MM.1S (cell line): ENCODE data around the gene UBD.

Experiments used
- DNase-seq: peaks from one replicate; pipeline ENCODE4 v3.0.0-alpha.2; 2015
- H2AFZ ChIP-seq: fragments of 300-600 bp; sonication (generic); 2 replicates; pipeline ENCODE4 v1.6.0; 2016; ENCODE audit warnings: antibody characterized with exemption, low read length
- H3F3A ChIP-seq: fragments of 300-600 bp; sonication (generic); 2 replicates; pipeline ENCODE4 v1.6.1; 2016; ENCODE audit warnings: mild to moderate bottlenecking, antibody characterized with exemption, low read length, moderate library complexity, mixed read lengths; ENCODE audit not compliant: insufficient read depth
- H3K27ac ChIP-seq: fragments of 300-600 bp; sonication (generic); 2 replicates; pipeline ENCODE4 v1.5.1; 2016; ENCODE audit warnings: mild to moderate bottlenecking, low read length
- H3K27me3 ChIP-seq: fragments of 300-600 bp; sonication (generic); replicated peaks from 2 replicates; pipeline ENCODE4 v1.6.0; 2016; ENCODE audit warnings: low read length; ENCODE audit not compliant: insufficient read depth
- H3K36me3 ChIP-seq: fragments of 300-600 bp; sonication (generic); replicated peaks from 2 replicates; pipeline ENCODE4 v1.6.1; 2016; ENCODE audit warnings: mild to moderate bottlenecking, low read length, mixed read lengths; ENCODE audit not compliant: insufficient read depth
- H3K4me1 ChIP-seq: fragments of 300-600 bp; sonication (generic); 2 replicates; pipeline ENCODE4 v1.6.1; 2016; ENCODE audit warnings: low read length, mixed read lengths
- H3K4me2 ChIP-seq: fragments of 300-600 bp; sonication (generic); 2 replicates; pipeline ENCODE4 v1.6.0; 2016; ENCODE audit warnings: low read depth, low read length
- H3K4me3 ChIP-seq: fragments of 300-600 bp; sonication (generic); 2 replicates; pipeline ENCODE4 v1.5.1; 2016; ENCODE audit warnings: low read length, mixed read lengths
- H3K79me2 ChIP-seq: fragments of 300-600 bp; sonication (generic); 2 replicates; pipeline ENCODE4 v1.6.1; 2016; ENCODE audit warnings: mixed run types, low read length, mixed read lengths
- H3K9ac ChIP-seq: fragments of 300-600 bp; sonication (generic); 2 replicates; pipeline ENCODE4 v1.6.1; 2016; ENCODE audit warnings: low read length, mixed read lengths
- H3K9me2 ChIP-seq: fragments of 300-600 bp; sonication (generic); replicated peaks from 2 replicates; pipeline ENCODE4 v1.6.1; 2016; ENCODE audit warnings: mild to moderate bottlenecking, low read length, mixed read lengths; ENCODE audit not compliant: insufficient read depth
- H3K9me3 ChIP-seq: fragments of 300-600 bp; sonication (generic); replicated peaks from 2 replicates; pipeline ENCODE4 v1.6.1; 2016; ENCODE audit warnings: mild to moderate bottlenecking, low read length, mixed read lengths; ENCODE audit not compliant: insufficient read depth
- H4K20me1 ChIP-seq: fragments of 300-600 bp; sonication (generic); 2 replicates; pipeline ENCODE4 v1.6.1; 2016; ENCODE audit warnings: mild to moderate bottlenecking, low read length, moderate library complexity, mixed read lengths; ENCODE audit not compliant: insufficient read depth
- CTCF ChIP-seq: fragments of 300-600 bp; sonication (generic); IDR thresholded peaks from 2 replicates; pipeline ENCODE4 v1.5.1; 2016; ENCODE audit warnings: antibody characterized with exemption, low read length, mixed read lengths
- EZH2 ChIP-seq: fragments of 300-600 bp; sonication (generic); optimal IDR thresholded peaks from 2 replicates; pipeline ENCODE3; 2017; ENCODE audit warnings: low read depth, mild to moderate bottlenecking, antibody characterized with exemption, low read length, mixed read lengths
- EZH2phosphoT487 ChIP-seq: fragments of 300-600 bp; sonication (generic); IDR thresholded peaks from 2 replicates; pipeline ENCODE4 v1.6.1; 2018; ENCODE audit warnings: antibody characterized with exemption, low read length

UBD gene

GRCh38 chr6:29509239-29509638, 50.3 kb downstream of the UBD start:
- Histone ChIP-seq H3K79me2 (no peaks in the 10 kb centered on the region), H3K36me3 (no peaks in the 10 kb centered on the region), H3K27ac (no peak overlapping the region), H3K9ac (no peak overlapping the region), H2AFZ (no peak overlapping the region), H4K20me1 (no peaks in the 10 kb centered on the region), H3K9me2 (no peaks in the 10 kb centered on the region), H3K4me2 (no peak overlapping the region), H3F3A (no peaks in the 10 kb centered on the region), H3K4me1 (peaks cover 9% of the 10 kb centered on the region), H3K4me3 (no peak overlapping the region), H3K27me3 (no peaks in the 10 kb centered on the region), H3K9me3 (no peaks in the 10 kb centered on the region)
- TF ChIP-seq EZH2 (no peak), CTCF (no peak), EZH2phosphoT487 (no peak)
- DNase-seq: peak; percentile 61

- no peak overlapping the region for H3K4me3 ChIP-seq
- no peaks in the 10 kb centered on the region for H3K9me3 ChIP-seq
- H3F3A ChIP-seq: no peaks in the 10 kb centered on the region
- H3K4me2 ChIP-seq: no peak overlapping the region
- H3K36me3 ChIP-seq: no peaks in the 10 kb centered on the region
- H3K9ac ChIP-seq: no peak overlapping the region
- H3K4me1 ChIP-seq: peaks cover 9% of the 10 kb centered on the region
- H2AFZ ChIP-seq: no peak overlapping the region
- H3K9me2 ChIP-seq: no peaks in the 10 kb centered on the region
- no peak overlapping the region for H3K27ac ChIP-seq
- no peaks in the 10 kb centered on the region for H3K79me2 ChIP-seq
- DNase-seq: no peak
- H4K20me1 ChIP-seq: no peaks in the 10 kb centered on the region
- TF ChIP-seq CTCF (no peak), EZH2 (no peak), EZH2phosphoT487 (no peak)
- no peaks in the 10 kb centered on the region for H3K27me3 ChIP-seq
Observed at GRCh38 chr6:29507319-29507718, 52.2 kb downstream of the UBD start.

GRCh38 chr6:29506446-29507067, 53.0 kb downstream of the UBD start:
- no peak overlapping the region for H2AFZ ChIP-seq
- TF ChIP-seq EZH2phosphoT487 (no peak), EZH2 (no peak), CTCF (no peak)
- H3K27me3 ChIP-seq: no peaks in the 10 kb centered on the region

More at GRCh38 chr6:29506446-29507067, 53.0 kb downstream of the UBD start:
- Histone ChIP-seq H3K9me2 (no peaks in the 10 kb centered on the region), H3K4me3 (no peak overlapping the region), H3K4me2 (no peak overlapping the region), H3K4me1 (peaks cover 9% of the 10 kb centered on the region), H3F3A (no peaks in the 10 kb centered on the region), H3K9ac (no peak overlapping the region), H4K20me1 (no peaks in the 10 kb centered on the region), H3K36me3 (no peaks in the 10 kb centered on the region), H3K27ac (no peak overlapping the region), H3K79me2 (no peaks in the 10 kb centered on the region), H3K9me3 (no peaks in the 10 kb centered on the region)
- no peak for DNase-seq
